WI38 (cell line): Measurements from ENCODE around the gene ACAD11.

ENCODE experiments used
- H3K4me3 ChIP-seq: 2 replicates; pipeline ENCODE4 v1.5.1; 2011; ENCODE audit warnings: low read depth, mild to moderate bottlenecking, control low read depth, low read length
- TF ChIP-seq, protein P1 (sequence below): IDR thresholded peaks from 2 replicates; pipeline ENCODE4 v1.5.1; 2012; ENCODE audit warnings: low read depth, mild to moderate bottlenecking, control low read depth, low read length

Gene ACAD11

DNA sequence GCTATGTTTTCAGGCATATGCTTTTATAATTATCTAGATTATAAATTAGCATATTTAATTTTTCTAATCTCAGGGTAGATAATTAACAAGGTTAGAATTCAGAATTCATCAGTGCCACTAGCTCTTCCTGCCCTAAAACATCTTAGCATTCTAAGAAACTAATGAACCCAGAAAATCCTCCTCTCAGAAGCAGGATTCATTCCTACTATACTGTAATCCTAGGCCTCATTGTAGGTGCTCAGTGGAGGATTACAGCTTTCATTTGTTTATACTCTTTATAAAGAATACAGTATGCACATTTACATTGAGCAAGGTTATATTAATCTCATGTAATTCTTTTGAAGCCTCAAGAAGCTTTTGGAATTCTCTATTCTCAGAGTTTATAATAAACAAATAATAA, 20.9 kb downstream of the ACAD11 start:
- H3K4me3 ChIP-seq = no peak overlapping the region
- TF ChIP-seq, protein P1, sequence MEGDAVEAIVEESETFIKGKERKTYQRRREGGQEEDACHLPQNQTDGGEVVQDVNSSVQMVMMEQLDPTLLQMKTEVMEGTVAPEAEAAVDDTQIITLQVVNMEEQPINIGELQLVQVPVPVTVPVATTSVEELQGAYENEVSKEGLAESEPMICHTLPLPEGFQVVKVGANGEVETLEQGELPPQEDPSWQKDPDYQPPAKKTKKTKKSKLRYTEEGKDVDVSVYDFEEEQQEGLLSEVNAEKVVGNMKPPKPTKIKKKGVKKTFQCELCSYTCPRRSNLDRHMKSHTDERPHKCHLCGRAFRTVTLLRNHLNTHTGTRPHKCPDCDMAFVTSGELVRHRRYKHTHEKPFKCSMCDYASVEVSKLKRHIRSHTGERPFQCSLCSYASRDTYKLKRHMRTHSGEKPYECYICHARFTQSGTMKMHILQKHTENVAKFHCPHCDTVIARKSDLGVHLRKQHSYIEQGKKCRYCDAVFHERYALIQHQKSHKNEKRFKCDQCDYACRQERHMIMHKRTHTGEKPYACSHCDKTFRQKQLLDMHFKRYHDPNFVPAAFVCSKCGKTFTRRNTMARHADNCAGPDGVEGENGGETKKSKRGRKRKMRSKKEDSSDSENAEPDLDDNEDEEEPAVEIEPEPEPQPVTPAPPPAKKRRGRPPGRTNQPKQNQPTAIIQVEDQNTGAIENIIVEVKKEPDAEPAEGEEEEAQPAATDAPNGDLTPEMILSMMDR = no peak

DNA sequence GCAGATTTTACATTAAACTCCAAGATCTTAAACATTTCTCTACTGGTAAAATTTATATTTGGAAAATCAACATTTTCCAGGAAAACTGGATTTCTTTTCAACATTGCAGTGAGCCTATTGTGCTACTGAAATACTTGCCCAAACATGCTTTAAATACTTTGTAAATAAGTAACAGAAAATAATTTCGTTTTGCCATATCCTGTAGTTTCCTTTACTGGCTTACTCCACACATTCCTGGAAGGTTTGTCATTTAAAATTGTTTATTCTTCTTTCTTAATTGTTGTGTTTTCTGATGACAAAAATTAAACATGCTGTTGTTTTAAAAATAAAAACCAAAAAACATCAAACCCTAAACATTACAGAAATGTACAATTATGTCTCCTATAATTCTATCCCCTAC, 22.0 kb downstream of the ACAD11 start:
- no peak overlapping the region for H3K4me3 ChIP-seq
- TF ChIP-seq, protein P1 = no peak

DNA sequence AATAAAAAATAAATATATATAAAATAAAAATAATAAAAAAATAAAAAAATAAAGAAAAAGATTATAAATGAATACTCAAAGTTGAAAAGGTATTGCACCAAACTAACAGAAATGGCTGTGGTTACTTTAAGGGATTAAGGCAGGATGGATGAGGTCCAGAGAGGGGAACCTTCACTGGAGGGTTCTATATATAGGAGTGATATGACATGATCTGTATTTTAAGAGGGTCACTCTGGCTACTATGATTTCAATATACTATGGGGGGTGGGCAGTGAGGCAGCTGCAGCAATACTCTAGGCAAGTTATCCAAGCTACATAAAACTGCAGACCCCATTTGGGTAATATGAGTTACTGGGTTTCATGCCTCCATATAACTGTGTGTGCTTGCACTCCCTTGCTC, 24.6 kb downstream of the ACAD11 start:
- TF ChIP-seq, protein P1 = no peak
- H3K4me3 ChIP-seq = no peak overlapping the region

DNA sequence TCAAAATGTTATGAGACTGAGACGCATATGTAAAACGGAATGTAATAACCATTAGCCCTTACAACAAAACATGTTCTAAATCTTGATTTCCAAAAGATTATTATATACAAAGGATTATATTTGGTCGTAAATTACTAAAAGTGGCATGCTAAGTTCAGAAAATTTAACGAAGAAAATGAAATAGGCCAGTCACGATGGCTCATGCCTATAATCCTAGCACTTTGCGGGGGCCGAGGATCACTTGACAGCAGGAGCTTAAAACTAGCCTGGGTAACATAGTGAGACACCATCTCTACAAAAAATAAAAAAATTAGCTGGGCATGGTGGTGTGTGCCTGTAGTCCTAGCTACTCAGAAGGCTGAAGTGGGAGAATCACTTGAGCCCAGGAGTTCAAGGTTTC, 29.0 kb downstream of the ACAD11 start:
- TF ChIP-seq, protein P1 = no peak
- no peak overlapping the region for H3K4me3 ChIP-seq

DNA sequence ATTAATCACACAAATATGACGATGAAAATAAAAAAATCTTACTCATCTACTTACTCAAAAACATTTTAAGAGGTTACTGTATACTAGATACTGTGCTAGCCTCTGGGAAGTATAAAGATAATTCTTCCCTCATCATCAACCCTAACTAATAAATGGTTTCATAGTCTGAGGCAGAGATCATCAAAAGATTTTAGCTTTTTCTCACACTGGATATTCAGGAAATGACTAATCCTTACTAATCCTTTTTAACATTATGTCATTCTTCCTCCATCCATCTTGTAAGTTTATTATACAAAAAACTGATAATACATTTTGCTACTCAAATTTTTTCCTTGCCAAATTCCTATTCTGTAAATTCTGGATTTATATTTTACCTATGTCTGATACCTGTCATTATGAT, 29.7 kb downstream of the ACAD11 start:
- TF ChIP-seq, protein P1 = no peak
- H3K4me3 ChIP-seq = no peak overlapping the region

DNA sequence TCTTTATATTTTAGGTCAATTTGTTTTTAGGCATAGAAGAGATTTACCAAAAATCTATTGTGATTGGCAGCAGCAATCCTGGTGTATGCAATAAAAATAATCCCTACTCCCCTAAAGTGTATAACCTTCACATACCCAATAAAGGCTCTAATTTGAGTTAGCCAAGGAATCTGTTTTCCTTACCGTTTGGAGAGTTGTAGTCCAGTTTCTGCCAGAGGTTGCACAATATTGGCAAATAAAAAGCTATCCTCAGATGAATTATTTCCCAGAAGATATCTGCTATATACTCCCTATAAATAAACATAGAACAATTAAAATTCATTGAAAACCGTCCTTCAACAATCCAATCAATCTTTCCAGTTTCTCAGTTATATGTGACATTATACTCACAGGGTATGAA, 31.5 kb downstream of the ACAD11 start:
- no peak overlapping the region for H3K4me3 ChIP-seq
- TF ChIP-seq, protein P1 = no peak

DNA sequence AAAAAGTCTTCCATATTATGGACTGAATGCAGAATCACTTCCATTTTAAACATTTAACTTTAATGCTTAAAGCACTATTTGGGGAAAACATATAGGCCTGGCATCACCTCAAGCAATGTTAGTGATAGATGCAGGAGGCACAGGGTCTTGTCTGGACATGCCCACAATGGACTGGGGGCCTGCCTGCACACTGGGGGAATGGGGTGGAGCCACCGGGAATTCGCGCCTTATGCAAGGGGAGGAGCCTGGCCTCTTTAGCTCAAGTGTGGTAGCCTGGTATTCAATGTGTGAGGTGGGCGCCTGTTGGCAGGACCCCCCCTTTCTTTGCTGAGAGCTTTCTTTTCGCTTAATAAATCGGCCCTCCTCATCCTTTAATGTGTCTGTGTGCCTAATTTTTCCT, 32.7 kb downstream of the ACAD11 start:
- TF ChIP-seq, protein P1 = no peak
- H3K4me3 ChIP-seq = no peak overlapping the region
